Caco-2 (cell line): ENCODE results near the gene MAOA. TPM values are rescaled to one million over a fixed set of nuclear protein-coding genes. Genes with fewer than 3 reads are reported as not detected.

ENCODE experiments used
- BruUV-seq: library from RNA; stranded (reverse); fragments of 400-500 nt; replicated peaks from 2 replicates; lab custom pipeline; 2021; lab: Mats Ljungman, UMichigan
- CTCF ChIA-PET: fragments of 300-600 bp; sonication (Branson Sonifier 250); formaldehyde crosslinking; loops from one replicate; lab custom pipeline; 2022; ENCODE audit warnings: antibody characterized with exemption; lab: Charles Lee
- POLR2A ChIA-PET: fragments of 300-600 bp; sonication (Branson Sonifier 250); formaldehyde crosslinking; loops from one replicate; lab custom pipeline; 2022; ENCODE audit warnings: antibody characterized with exemption; lab: Charles Lee
- DNase-seq, 2 experiments: peaks; one replicate each; pipeline versions ENCODE4 v3.0.0 to v3.0.0-alpha.2; 2020 to 2022
- H3K27me3 ChIP-seq: replicated peaks from 2 replicates; pipeline ENCODE4 v1.6.0; 2011; ENCODE audit warnings: low read length; ENCODE audit not compliant: control insufficient read depth, insufficient read depth
- H3K36me3 ChIP-seq: 2 replicates; pipeline ENCODE4 v1.5.1; 2011; ENCODE audit warnings: low read length; ENCODE audit not compliant: control insufficient read depth, insufficient read depth
- H3K4me1 ChIP-seq: fragments of 250-450 bp; sonication (Bioruptor Pico); 2 replicates; pipeline ENCODE4 v1.5.1; 2020; ENCODE audit warnings: mild to moderate bottlenecking
- H3K4me3 ChIP-seq: 2 replicates; pipeline ENCODE4 v1.5.1; 2011; ENCODE audit warnings: low read depth, mild to moderate bottlenecking, control low read depth, low read length
- H3K9me3 ChIP-seq: fragments of 250-450 bp; sonication (Bioruptor Pico); 2 replicates; pipeline ENCODE4 v1.5.1; 2020; ENCODE audit warnings: mild to moderate bottlenecking, moderate library complexity
- H3K27ac Mint-ChIP-seq: one replicate; pipeline ENCODE4 v1.8.0; 2022; ENCODE audit warnings: mixed read lengths; ENCODE audit not compliant: unreplicated experiment
- H3K27me3 Mint-ChIP-seq: one replicate; pipeline ENCODE4 v1.8.0; 2022; ENCODE audit warnings: mixed read lengths; ENCODE audit not compliant: insufficient read depth, unreplicated experiment
- H3K36me3 Mint-ChIP-seq: one replicate; pipeline ENCODE4 v1.8.0; 2022; ENCODE audit warnings: mild to moderate bottlenecking, mixed read lengths; ENCODE audit not compliant: insufficient read depth, unreplicated experiment
- H3K4me1 Mint-ChIP-seq: one replicate; pipeline ENCODE4 v1.8.0; 2022; ENCODE audit warnings: low read depth, mixed read lengths; ENCODE audit not compliant: unreplicated experiment
- H3K4me3 Mint-ChIP-seq: one replicate; pipeline ENCODE4 v1.8.0; 2022; ENCODE audit warnings: mild to moderate bottlenecking, moderate library complexity, mixed read lengths; ENCODE audit not compliant: unreplicated experiment
- H3K9me3 Mint-ChIP-seq: one replicate; pipeline ENCODE4 v1.8.0; 2022; ENCODE audit warnings: mixed read lengths; ENCODE audit not compliant: unreplicated experiment
- intact Hi-C: fragments of 100-400 bp; cut with micrococcal nuclease; formaldehyde crosslinking; loops from one replicate; pipeline ENCODE4 v1.10.0; 2022; ENCODE audit not compliant: unreplicated experiment
- total RNA-seq: library from RNA; stranded (reverse); gene quantifications from 2 replicates; pipeline ENCODE4 v1.2.3, GENCODE V29; 2022
- TF ChIP-seq, protein P1 (sequence below), 2 experiments: fragments of 200-600 bp in 1 of 2; IDR thresholded peaks; 1 replicate in 1 of 2; 2 replicates in 1 of 2; pipeline versions ENCODE4 v1.5.1 to v1.8.0; 2011 to 2022; ENCODE audit warnings: antibody characterized with exemption in 1 of 2, control low read depth in 1 of 2, inconsistent platforms in 1 of 2, low read depth in 1 of 2, low read length in 1 of 2, mild to moderate bottlenecking in 1 of 2, moderate library complexity in 1 of 2; ENCODE audit not compliant: insufficient read depth in 1 of 2, severe bottlenecking in 1 of 2, unreplicated experiment in 1 of 2

The MAOA gene
- total RNA-seq, 1 experiment from 2014 or later, result 0.25 TPM

DNA sequence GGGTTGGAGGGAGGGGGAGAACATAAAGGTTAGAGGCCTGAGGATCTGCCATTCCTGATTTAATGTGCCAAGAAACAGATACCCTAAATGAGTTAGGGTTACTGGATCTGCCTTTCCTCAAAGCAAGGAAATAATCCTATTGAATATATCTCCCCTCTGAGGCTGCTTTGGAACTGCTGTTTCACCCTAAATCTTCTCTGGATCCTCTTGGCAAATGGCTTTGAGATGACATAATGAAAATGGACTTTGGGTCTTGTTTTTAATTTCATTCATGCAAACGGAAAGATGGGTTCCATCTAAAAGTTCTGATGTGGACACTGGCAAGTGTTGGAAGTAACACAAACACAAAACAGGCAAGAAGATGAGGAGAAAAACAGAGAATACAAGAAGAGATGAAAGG, 23.0 kb upstream of the MAOA start:
- TF ChIP-seq, protein P1, sequence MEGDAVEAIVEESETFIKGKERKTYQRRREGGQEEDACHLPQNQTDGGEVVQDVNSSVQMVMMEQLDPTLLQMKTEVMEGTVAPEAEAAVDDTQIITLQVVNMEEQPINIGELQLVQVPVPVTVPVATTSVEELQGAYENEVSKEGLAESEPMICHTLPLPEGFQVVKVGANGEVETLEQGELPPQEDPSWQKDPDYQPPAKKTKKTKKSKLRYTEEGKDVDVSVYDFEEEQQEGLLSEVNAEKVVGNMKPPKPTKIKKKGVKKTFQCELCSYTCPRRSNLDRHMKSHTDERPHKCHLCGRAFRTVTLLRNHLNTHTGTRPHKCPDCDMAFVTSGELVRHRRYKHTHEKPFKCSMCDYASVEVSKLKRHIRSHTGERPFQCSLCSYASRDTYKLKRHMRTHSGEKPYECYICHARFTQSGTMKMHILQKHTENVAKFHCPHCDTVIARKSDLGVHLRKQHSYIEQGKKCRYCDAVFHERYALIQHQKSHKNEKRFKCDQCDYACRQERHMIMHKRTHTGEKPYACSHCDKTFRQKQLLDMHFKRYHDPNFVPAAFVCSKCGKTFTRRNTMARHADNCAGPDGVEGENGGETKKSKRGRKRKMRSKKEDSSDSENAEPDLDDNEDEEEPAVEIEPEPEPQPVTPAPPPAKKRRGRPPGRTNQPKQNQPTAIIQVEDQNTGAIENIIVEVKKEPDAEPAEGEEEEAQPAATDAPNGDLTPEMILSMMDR (IDR thresholded peaks at IDR 0.05; ENCODE audit: insufficient read depth in 1 of 2, low read depth in 1 of 2, low read length in 1 of 2, severe bottlenecking in 1 of 2, unreplicated experiment in 1 of 2), result no peak
- intact Hi-C loops, result no loop called here
- CTCF ChIA-PET, result no interaction called here
- H3K27ac Mint-ChIP-seq, result no peak overlapping the region
- no peaks in the 10 kb centered on the region for H3K27me3 Mint-ChIP-seq
- no peaks in the 10 kb centered on the region for H3K4me1 Mint-ChIP-seq
- Histone ChIP-seq H3K27me3 (no peaks in the 10 kb centered on the region), H3K36me3 (no peaks in the 10 kb centered on the region), H3K4me3 (no peak overlapping the region), H3K9me3 (no peaks in the 10 kb centered on the region), H3K4me1 (no peaks in the 10 kb centered on the region)
- H3K9me3 Mint-ChIP-seq, result no peaks in the 10 kb centered on the region
- BruUV-seq, result no TSS peak
- DNase-seq, result no peak
- no peaks in the 10 kb centered on the region for H3K36me3 Mint-ChIP-seq
- POLR2A ChIA-PET, result no interaction called here
- no peak overlapping the region for H3K4me3 Mint-ChIP-seq

DNA sequence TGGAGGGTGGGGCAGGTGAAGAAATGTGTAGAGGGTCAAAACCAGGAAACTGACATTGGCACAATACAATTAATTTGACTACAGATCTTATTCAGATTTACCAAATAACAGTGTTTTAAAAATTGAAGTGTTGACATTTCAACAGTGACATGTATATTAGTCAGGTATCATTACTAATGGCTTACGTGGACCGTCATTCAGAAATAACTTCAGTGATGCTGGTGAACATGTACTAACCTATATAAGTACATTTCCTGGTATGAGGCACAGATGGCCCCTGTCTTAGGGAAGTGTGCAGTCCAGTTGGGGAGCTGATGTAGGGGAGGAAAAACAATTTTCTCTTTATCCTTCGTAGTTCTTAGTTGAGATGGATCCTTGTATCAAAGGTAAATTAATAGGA, 22.3 kb upstream of the MAOA start:
- BruUV-seq, result no TSS peak
- ChIA-PET POLR2A (no interaction called here), CTCF (no interaction called here)
- Mint-ChIP-seq H3K4me3 (no peak overlapping the region), H3K27me3 (no peaks in the 10 kb centered on the region), H3K36me3 (no peaks in the 10 kb centered on the region), H3K4me1 (no peaks in the 10 kb centered on the region), H3K27ac (no peak overlapping the region), H3K9me3 (no peaks in the 10 kb centered on the region)
- no peak overlapping the region for H3K4me3 ChIP-seq
- TF ChIP-seq, protein P1 (IDR thresholded peaks at IDR 0.05; ENCODE audit: insufficient read depth in 1 of 2, low read depth in 1 of 2, low read length in 1 of 2, severe bottlenecking in 1 of 2, unreplicated experiment in 1 of 2), result no peak
- no peak for DNase-seq
- H3K9me3 ChIP-seq, result no peaks in the 10 kb centered on the region
- H3K36me3 ChIP-seq, result no peaks in the 10 kb centered on the region
- no peaks in the 10 kb centered on the region for H3K27me3 ChIP-seq
- no peaks in the 10 kb centered on the region for H3K4me1 ChIP-seq
- intact Hi-C loops, result no loop called here

DNA sequence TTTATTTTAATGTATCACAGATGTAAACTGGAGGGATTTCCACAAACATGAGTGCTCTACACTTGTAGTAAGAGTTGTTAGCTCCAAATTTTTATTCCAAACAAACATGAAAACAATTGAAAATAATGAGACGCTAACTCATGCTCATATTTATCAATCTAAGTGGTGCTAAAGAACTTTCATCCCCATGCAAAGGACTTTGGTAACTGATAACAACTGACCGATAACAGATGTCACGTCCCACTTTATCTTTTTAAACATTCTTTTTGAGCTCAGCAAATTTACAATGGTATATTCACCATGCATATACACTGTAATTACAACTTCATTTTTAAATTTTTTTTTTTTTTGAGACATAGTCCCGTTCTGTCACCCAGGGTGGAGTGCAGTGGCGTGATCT, 15.6 kb upstream of the MAOA start:
- Mint-ChIP-seq H3K27ac (no peak overlapping the region), H3K4me3 (no peak overlapping the region), H3K27me3 (no peaks in the 10 kb centered on the region), H3K36me3 (no peaks in the 10 kb centered on the region), H3K4me1 (peaks cover 5% of the 10 kb centered on the region), H3K9me3 (no peaks in the 10 kb centered on the region)
- H3K36me3 ChIP-seq, result no peaks in the 10 kb centered on the region
- no peaks in the 10 kb centered on the region for H3K27me3 ChIP-seq
- ChIA-PET CTCF (interaction anchor here (0.6 kb wide), 1 partner anchor 862 kb away, joined by 11 read pairs; no protein-coding TSS in a partner anchor), POLR2A (no interaction called here)
- no TSS peak for BruUV-seq
- 0 out of 2 replicates have a peak, but pooled peaks cover 3% of the 10 kb centered on the region for H3K4me1 ChIP-seq
- no peak for DNase-seq
- intact Hi-C loops, result no loop called here
- TF ChIP-seq, protein P1 (IDR thresholded peaks at IDR 0.05; ENCODE audit: insufficient read depth in 1 of 2, low read depth in 1 of 2, low read length in 1 of 2, severe bottlenecking in 1 of 2, unreplicated experiment in 1 of 2), result no peak
- no peaks in the 10 kb centered on the region for H3K9me3 ChIP-seq
- H3K4me3 ChIP-seq, result no peak overlapping the region
